ENCODE measurements around the gene SEC61A1.

- TF ChIP-seq, protein P1, sequence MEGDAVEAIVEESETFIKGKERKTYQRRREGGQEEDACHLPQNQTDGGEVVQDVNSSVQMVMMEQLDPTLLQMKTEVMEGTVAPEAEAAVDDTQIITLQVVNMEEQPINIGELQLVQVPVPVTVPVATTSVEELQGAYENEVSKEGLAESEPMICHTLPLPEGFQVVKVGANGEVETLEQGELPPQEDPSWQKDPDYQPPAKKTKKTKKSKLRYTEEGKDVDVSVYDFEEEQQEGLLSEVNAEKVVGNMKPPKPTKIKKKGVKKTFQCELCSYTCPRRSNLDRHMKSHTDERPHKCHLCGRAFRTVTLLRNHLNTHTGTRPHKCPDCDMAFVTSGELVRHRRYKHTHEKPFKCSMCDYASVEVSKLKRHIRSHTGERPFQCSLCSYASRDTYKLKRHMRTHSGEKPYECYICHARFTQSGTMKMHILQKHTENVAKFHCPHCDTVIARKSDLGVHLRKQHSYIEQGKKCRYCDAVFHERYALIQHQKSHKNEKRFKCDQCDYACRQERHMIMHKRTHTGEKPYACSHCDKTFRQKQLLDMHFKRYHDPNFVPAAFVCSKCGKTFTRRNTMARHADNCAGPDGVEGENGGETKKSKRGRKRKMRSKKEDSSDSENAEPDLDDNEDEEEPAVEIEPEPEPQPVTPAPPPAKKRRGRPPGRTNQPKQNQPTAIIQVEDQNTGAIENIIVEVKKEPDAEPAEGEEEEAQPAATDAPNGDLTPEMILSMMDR (IDR thresholded peaks at IDR 0.05), result no peak
- no peak for TF ChIP-seq POLR2A (IDR thresholded peaks at IDR 0.05)
- TF ChIP-seq EP300 (IDR thresholded peaks at IDR 0.05), result no peak
Measured at GRCh38 chr3:128067489-128067888, 15.3 kb downstream of the SEC61A1 start.

Data from ovary (tissue), 3 donors.